GM12878 (cell line): Measurements from ENCODE around the gene COL9A1. TPM values are rescaled to one million over a fixed set of nuclear protein-coding genes. Genes with fewer than 3 reads are reported as not detected.

Experiments
- ATAC-seq: fragments of 200-7000 bp; cut with Tn5 transposase; 3 replicates; pipeline ENCODE4 v1.9.1; 2020; ENCODE audit warnings: mild to moderate bottlenecking, moderate library complexity
- BruUV-seq: library from RNA; stranded (reverse); fragments of 400-500 nt; replicated peaks from 2 replicates; lab custom pipeline; 2021; lab: Mats Ljungman, UMichigan
- CTCF ChIA-PET: fragments of 300-600 bp; sonication (Branson Sonifier 250); formaldehyde crosslinking; extraction: SDS; loops from one replicate; lab custom pipeline; 2021; ENCODE audit warnings: inconsistent platforms; lab: Yijun Ruan, JAX
- POLR2A ChIA-PET: fragments of 350-600 bp; formaldehyde crosslinking; extraction: SDS; loops from one replicate; lab custom pipeline; 2021; ENCODE audit warnings: inconsistent platforms; lab: Charles Lee
- RAD21 ChIA-PET: fragments of 300-600 bp; sonication (Branson Sonifier 250); formaldehyde crosslinking; loops from one replicate; lab custom pipeline; 2023; ENCODE audit warnings: antibody characterized with exemption; ENCODE audit not compliant: unreplicated experiment; lab: Charles Lee
- SMC1A ChIA-PET: fragments of 300-600 bp; sonication (Branson Sonifier 250); formaldehyde crosslinking; loops from one replicate; lab custom pipeline; 2023; ENCODE audit not compliant: unreplicated experiment, uncharacterized antibody; lab: Charles Lee
- DNase-seq: peaks from one replicate; pipeline ENCODE4 v3.0.0-alpha.2; 2011; ENCODE audit warnings: low read depth, low spot score
- FAIRE-seq: peaks from 3 replicates; lab custom pipeline; 2011; peaks lifted over from hg19 to GRCh38; lab: Jason Lieb, UNC
- H2AFZ ChIP-seq: 2 replicates; pipeline ENCODE4 v1.6.0; 2011; ENCODE audit warnings: low read depth, low read length, control low read depth; ENCODE audit not compliant: control insufficient read depth
- H3K27ac ChIP-seq: 2 replicates; pipeline ENCODE4 v1.5.1; 2011; ENCODE audit warnings: control low read depth; ENCODE audit not compliant: control insufficient read depth, insufficient read depth
- H3K27me3 ChIP-seq, 2 experiments: replicated peaks in 1 of 2; 2 replicates each; pipeline versions ENCODE4 v1.6.0 to v1.6.1; 2011; ENCODE audit warnings: low read length in 1 of 2; ENCODE audit not compliant: control insufficient read depth in 2 of 2, insufficient read depth in 2 of 2
- H3K36me3 ChIP-seq, 2 experiments: 2 replicates each; pipeline ENCODE4 v1.5.1; 2011; ENCODE audit warnings: low read length in 1 of 2; ENCODE audit not compliant: control insufficient read depth in 2 of 2, insufficient read depth in 2 of 2
- H3K4me1 ChIP-seq: 2 replicates; pipeline ENCODE4 v1.6.1; 2011; ENCODE audit warnings: mild to moderate bottlenecking, low read length, moderate library complexity, mixed read lengths; ENCODE audit not compliant: control insufficient read depth, insufficient read depth
- H3K4me2 ChIP-seq: 2 replicates; pipeline ENCODE4 v1.6.0; 2011; ENCODE audit warnings: control low read depth; ENCODE audit not compliant: control insufficient read depth, insufficient read depth
- H3K4me3 ChIP-seq: fragments of 200-600 bp; sonication (generic); 2 replicates; pipeline ENCODE4 v1.5.1; 2016
- H3K79me2 ChIP-seq: 2 replicates; pipeline ENCODE4 v1.6.0; 2011; ENCODE audit warnings: low read length; ENCODE audit not compliant: control insufficient read depth, insufficient read depth
- H3K9ac ChIP-seq: 2 replicates; pipeline ENCODE4 v1.8.0; 2011; ENCODE audit warnings: low read length, control low read depth, mixed read lengths; ENCODE audit not compliant: control insufficient read depth, insufficient read depth
- H3K9me3 ChIP-seq: replicated peaks from 3 replicates; pipeline ENCODE4 v1.5.1; 2011; ENCODE audit warnings: mild to moderate bottlenecking, low read length; ENCODE audit not compliant: control insufficient read depth, insufficient read depth
- H4K20me1 ChIP-seq: 2 replicates; pipeline ENCODE4 v1.6.0; 2011; ENCODE audit not compliant: control insufficient read depth, insufficient read depth
- ATF3 ChIP-seq: IDR thresholded peaks from 2 replicates; pipeline ENCODE4 v1.6.1; 2011; ENCODE audit warnings: low read depth, mild to moderate bottlenecking, low read length, moderate library complexity, borderline replicate concordance; ENCODE audit errors: extremely low read depth
- CBX3 ChIP-seq: fragments of 200-600 bp; sonication (generic); IDR thresholded peaks from 2 replicates; pipeline ENCODE4 v1.6.1; 2016; ENCODE audit warnings: low read depth, borderline replicate concordance
- ETV6 ChIP-seq, 2 experiments: fragments of 450-650 bp in 1 of 2; IDR thresholded peaks in 1 of 2; conservative IDR thresholded peaks in 1 of 2; 2 replicates each; pipeline ENCODE4 v1.6.1; 2014; ENCODE audit warnings: antibody characterized with exemption in 1 of 2, borderline replicate concordance in 1 of 2, low read depth in 1 of 2, mild to moderate bottlenecking in 1 of 2, moderate library complexity in 1 of 2
- HSF1 ChIP-seq: fragments of 150-350 bp; IDR thresholded peaks from 2 replicates; pipeline ENCODE4 v1.6.1; 2014; ENCODE audit warnings: mild to moderate bottlenecking, low read depth, low read length
- IKZF2 ChIP-seq, 2 experiments: fragments of 450-650 bp; IDR thresholded peaks; 2 replicates each; pipeline ENCODE4 v1.6.1; 2017; ENCODE audit warnings: mild to moderate bottlenecking in 2 of 2, moderate library complexity in 2 of 2
- IRF4 ChIP-seq: IDR thresholded peaks from 2 replicates; pipeline ENCODE4 v1.6.1; 2011; ENCODE audit warnings: low read depth, low read length
- MEF2A ChIP-seq: IDR thresholded peaks from 2 replicates; pipeline ENCODE4 v1.6.1; 2011; ENCODE audit warnings: low read depth, mild to moderate bottlenecking, low read length, moderate library complexity; ENCODE audit not compliant: insufficient read depth
- MLLT1 ChIP-seq: fragments of 450-650 bp; IDR thresholded peaks from 2 replicates; pipeline ENCODE4 v1.6.1; 2016; ENCODE audit warnings: mild to moderate bottlenecking
- NFIC ChIP-seq: IDR thresholded peaks from 2 replicates; pipeline ENCODE4 v1.6.1; 2012; ENCODE audit warnings: low read depth, mild to moderate bottlenecking, inconsistent platforms, low read length, moderate library complexity
- RBBP5 ChIP-seq: fragments of 200-600 bp; sonication (generic); conservative IDR thresholded peaks from 2 replicates; pipeline ENCODE4 v1.6.1; 2016
- SMAD1 ChIP-seq: fragments of 450-650 bp; IDR thresholded peaks from 2 replicates; pipeline ENCODE4 v1.6.1; 2018; ENCODE audit warnings: mild to moderate bottlenecking, low read depth; ENCODE audit not compliant: partially characterized antibody
- SMAD5 ChIP-seq: IDR thresholded peaks from 2 replicates; pipeline ENCODE4 v1.6.1; 2016; ENCODE audit warnings: antibody characterized with exemption, low read depth
- SREBF2 ChIP-seq: IDR thresholded peaks from 2 replicates; pipeline ENCODE4 v1.6.1; 2012; ENCODE audit warnings: mild to moderate bottlenecking, low read length
- TCF12 ChIP-seq: IDR thresholded peaks from 2 replicates; pipeline ENCODE4 v1.6.1; 2011; ENCODE audit warnings: low read depth, mild to moderate bottlenecking, low read length
- ZBED1 ChIP-seq: IDR thresholded peaks from 2 replicates; pipeline ENCODE4 v1.6.1; 2016; ENCODE audit warnings: borderline replicate concordance
- ZNF207 ChIP-seq: fragments of 450-650 bp; IDR thresholded peaks from 2 replicates; pipeline ENCODE4 v1.6.1; 2014; ENCODE audit warnings: antibody characterized with exemption, mild to moderate bottlenecking, borderline replicate concordance
- ZNF217 ChIP-seq: fragments of 450-650 bp; IDR thresholded peaks from 2 replicates; pipeline ENCODE4 v1.6.1; 2017; ENCODE audit warnings: antibody characterized with exemption, mild to moderate bottlenecking
- ZNF384 ChIP-seq: IDR thresholded peaks from 2 replicates; pipeline ENCODE4 v1.6.1; 2012; ENCODE audit warnings: low read depth, mild to moderate bottlenecking, low read length, improper control_type of control experiment, borderline replicate concordance
- ZNF592 ChIP-seq: fragments of 450-650 bp; IDR thresholded peaks from 2 replicates; pipeline ENCODE4 v1.6.1; 2017; ENCODE audit warnings: mild to moderate bottlenecking, moderate library complexity
- WGBS: methylation state at CpG from one replicate; pipeline ENCODE4 v1.1.6; 2016; ENCODE audit warnings: low lambda C conversion rate; ENCODE audit not compliant: insufficient replicate concordance, insufficient coverage; ENCODE audit errors: missing lambda C conversion rate; 5-methylcytosine and 5-hydroxymethylcytosine counted together
- in situ Hi-C: fragments of 300-500 bp; cut with MboI; formaldehyde crosslinking; loops from 9 replicates; pipeline ENCODE4 v1.14.3; 2018; ENCODE audit warnings: mixed read lengths
- intact Hi-C: fragments of 100-400 bp; cut with micrococcal nuclease; formaldehyde crosslinking; loops from one replicate; pipeline ENCODE4 v1.14.2; 2022; ENCODE audit not compliant: unreplicated experiment
- polyA plus RNA-seq, 11 experiments: library from polyadenylated mRNA; depleted of rRNA in 4 of 11; unstranded in 6 of 11; stranded (reverse) in 5 of 11; fragments of >200 nt; fragmentation: Nextera tagmentation in 4 of 11; fragmentation: Illumina TruSeq in 1 of 11; extraction: Ambion mirVana in 4 of 11; extraction: Trizol in 1 of 11; gene quantifications; 1 replicate in 1 of 11; 2 replicates in 10 of 11; pipeline versions ENCODE4 v1.2.1 to v1.2.3, GENCODE V29; 2011 to 2016; ENCODE audit warnings: inconsistent platforms in 2 of 11, missing spikeins in 2 of 11, low read depth in 1 of 11
- total RNA-seq, 4 experiments: library from RNA; depleted of rRNA in 3 of 4; stranded (reverse); fragments of >200 nt in 3 of 4; fragmentation: Illumina TruSeq in 1 of 4; extraction: Trizol in 1 of 4; gene quantifications; 2 replicates each; pipeline versions ENCODE4 v1.2.1 to v1.2.3, GENCODE V29; 2013 to 2021

Gene COL9A1
- total and polyA plus RNA-seq, 10 of the 15 experiments (the other 5 are each of a cell fraction or from before 2014, with no cell fraction given) = not detected

GRCh38 chr6:70304616-70305015, 1.7 kb upstream of the COL9A1 start:
- BruUV-seq = no TSS peak
- TF ChIP-seq ZNF384 (no peak), CBX3 (no peak), SMAD1 (no peak), NFIC (no peak), ZNF592 (no peak), HSF1 (no peak), IKZF2 (IDR thresholded peaks at IDR 0.05) (no peak), TCF12 (no peak), SMAD5 (no peak), ATF3 (no peak), MLLT1 (no peak), ETV6 (conservative IDR thresholded peaks at IDR 0.05 in 1 of 2, IDR thresholded peaks at IDR 0.05 in 1 of 2; ENCODE audit: borderline replicate concordance in 1 of 2, low read depth in 1 of 2) (no peak), MEF2A (no peak), RBBP5 (no peak), ZNF207 (no peak), IRF4 (no peak), ZBED1 (no peak), ZNF217 (no peak), SREBF2 (no peak)
- ATAC-seq (no peak), DNase-seq (no peak), FAIRE-seq (no peak)
- H3K27ac ChIP-seq = no peak overlapping the region
- no peaks in the 10 kb centered on the region for H3K79me2 ChIP-seq
- H3K4me3 ChIP-seq = no peak overlapping the region
- no peak overlapping the region for H3K4me2 ChIP-seq
- intact Hi-C loops = no loop called here
- in situ Hi-C loops = loop anchor here (10.0 kb wide), 1 partner anchor 710 kb away; no protein-coding TSS in a partner anchor
- ChIA-PET RAD21 (no interaction called here), SMC1A (interaction anchor here (1.0 kb wide), 1 partner anchor 196 kb away, joined by 3 read pairs; no protein-coding TSS in a partner anchor), CTCF (interaction anchor here (1.0 to 3.7 kb wide), 4 partner anchors 15 to 83 kb away, joined by 3 to 23 read pairs (median 4); no protein-coding TSS in a partner anchor), POLR2A (no interaction called here)
- no peaks in the 10 kb centered on the region for H3K36me3 ChIP-seq
- WGBS = 5% methylated on average over 1 of the region's 1 CpG
- H3K9me3 ChIP-seq = no peaks in the 10 kb centered on the region
- H3K9ac ChIP-seq = no peak overlapping the region
- H2AFZ ChIP-seq = no peak overlapping the region
- H4K20me1 ChIP-seq = no peaks in the 10 kb centered on the region
- H3K4me1 ChIP-seq = no peaks in the 10 kb centered on the region
- no peaks in the 10 kb centered on the region for H3K27me3 ChIP-seq
